ENCODE results near the gene CD74. TPM values are rescaled to one million over a fixed set of nuclear protein-coding genes. Genes with fewer than 3 reads are reported as not detected.

CD74 gene
- total RNA-seq, 2 experiments from 2014 or later = 341 to 350 TPM

Other genes with a start within 250 kb of the CD74 start
- not detected for gene CDX1, start 246.1 kb downstream of the CD74 start, total RNA-seq
- not detected for gene SLC6A7, start 222.8 kb downstream of the CD74 start, total RNA-seq
- gene CAMK2A, start 123.1 kb downstream of the CD74 start, total RNA-seq = not detected
- not detected for gene ARSI, start 110.0 kb downstream of the CD74 start, total RNA-seq
- 10 to 100 TPM; 68.8 to 72.5 TPM for gene TCOF1, start 55.2 kb downstream of the CD74 start, total RNA-seq
- gene RPS14, start 36.8 kb upstream of the CD74 start, total RNA-seq = 1,000 to 10,000 TPM; 2,811 to 2,872 TPM
- 1 to 10 TPM; 1.0 to 1.9 TPM for gene NDST1, start 95.2 kb upstream of the CD74 start, total RNA-seq
- gene SYNPO, start 227.8 kb upstream of the CD74 start, total RNA-seq = under 1 TPM; 0.25 to 0.28 TPM
- under 1 TPM in 1 of 2 experiments, not detected in 1; 0.14 TPM for gene MYOZ3, start 248.3 kb upstream of the CD74 start, total RNA-seq